Hepatocyte (in vitro differentiated cells): ENCODE data around the gene TAF7.
"Not testable (repeated sequence)": the region's sequence is repeated elsewhere in the genome, so short reads cannot be mapped to it uniquely, and the experiment has no call there.

Source experiments
- EZH2 ChIP-seq: fragments of 200-600 bp; sonication (generic); IDR thresholded peaks from 2 replicates; pipeline ENCODE4 v1.6.1; 2016; ENCODE audit warnings: antibody characterized with exemption, mild to moderate bottlenecking, borderline replicate concordance
- EZH2phosphoT487 ChIP-seq: fragments of 200-600 bp; sonication (generic); IDR thresholded peaks from one replicate; pipeline ENCODE4 v1.6.1; 2018; ENCODE audit warnings: antibody characterized with exemption, mild to moderate bottlenecking, low read depth, moderate library complexity; ENCODE audit not compliant: unreplicated experiment, severe bottlenecking
- TF ChIP-seq, protein P1 (sequence below): fragments of 200-600 bp; sonication (generic); IDR thresholded peaks from 2 replicates; pipeline ENCODE4 v1.5.1; 2016; ENCODE audit warnings: antibody characterized with exemption, mild to moderate bottlenecking; ENCODE audit not compliant: poor library complexity

DNA sequence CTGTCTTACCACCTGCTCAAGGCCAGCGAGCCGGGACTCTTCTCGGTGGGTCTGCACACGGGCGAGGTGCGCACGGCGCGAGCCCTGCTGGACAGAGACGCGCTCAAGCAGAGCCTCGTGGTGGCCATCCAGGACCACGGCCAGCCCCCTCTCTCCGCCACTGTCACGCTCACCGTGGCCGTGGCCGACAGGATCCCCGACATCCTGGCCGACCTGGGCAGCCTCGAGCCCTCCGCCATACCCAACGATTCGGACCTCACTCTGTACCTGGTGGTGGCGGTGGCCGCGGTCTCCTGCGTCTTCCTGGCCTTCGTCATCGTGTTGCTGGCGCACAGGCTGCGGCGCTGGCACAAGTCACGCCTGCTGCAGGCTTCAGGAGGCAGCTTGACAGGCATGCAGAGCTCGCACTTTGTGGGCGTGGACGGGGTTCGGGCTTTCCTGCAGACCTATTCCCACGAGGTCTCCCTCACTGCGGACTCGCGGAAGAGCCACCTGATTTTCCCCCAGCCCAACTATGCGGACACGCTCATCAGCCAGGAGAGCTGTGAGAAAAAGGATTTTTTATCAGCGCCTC lies 20.3 kb upstream of the TAF7 start:
- not testable (repeated sequence) for TF ChIP-seq EZH2, EZH2phosphoT487
- TF ChIP-seq, protein P1, sequence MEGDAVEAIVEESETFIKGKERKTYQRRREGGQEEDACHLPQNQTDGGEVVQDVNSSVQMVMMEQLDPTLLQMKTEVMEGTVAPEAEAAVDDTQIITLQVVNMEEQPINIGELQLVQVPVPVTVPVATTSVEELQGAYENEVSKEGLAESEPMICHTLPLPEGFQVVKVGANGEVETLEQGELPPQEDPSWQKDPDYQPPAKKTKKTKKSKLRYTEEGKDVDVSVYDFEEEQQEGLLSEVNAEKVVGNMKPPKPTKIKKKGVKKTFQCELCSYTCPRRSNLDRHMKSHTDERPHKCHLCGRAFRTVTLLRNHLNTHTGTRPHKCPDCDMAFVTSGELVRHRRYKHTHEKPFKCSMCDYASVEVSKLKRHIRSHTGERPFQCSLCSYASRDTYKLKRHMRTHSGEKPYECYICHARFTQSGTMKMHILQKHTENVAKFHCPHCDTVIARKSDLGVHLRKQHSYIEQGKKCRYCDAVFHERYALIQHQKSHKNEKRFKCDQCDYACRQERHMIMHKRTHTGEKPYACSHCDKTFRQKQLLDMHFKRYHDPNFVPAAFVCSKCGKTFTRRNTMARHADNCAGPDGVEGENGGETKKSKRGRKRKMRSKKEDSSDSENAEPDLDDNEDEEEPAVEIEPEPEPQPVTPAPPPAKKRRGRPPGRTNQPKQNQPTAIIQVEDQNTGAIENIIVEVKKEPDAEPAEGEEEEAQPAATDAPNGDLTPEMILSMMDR: not testable (repeated sequence)
